Osteoblast (primary cell): ENCODE data around the gene PIGQ. TPM values are rescaled to one million over a fixed set of nuclear protein-coding genes. Genes with fewer than 3 reads are reported as not detected.
A peak's percentile ranks its signal among the peaks of the same experiment; 100 is the strongest.

Experiments
- DNase-seq: peaks from one replicate; pipeline ENCODE4 v3.0.0; 2011; ENCODE audit warnings: low spot score, mixed read lengths; ENCODE audit not compliant: insufficient read length; ENCODE audit errors: missing footprints
- H2AFZ ChIP-seq: 2 replicates; pipeline ENCODE4 v1.6.0; 2011; ENCODE audit warnings: mild to moderate bottlenecking, low read length
- H3K27ac ChIP-seq: 2 replicates; pipeline ENCODE4 v1.5.1; 2011; ENCODE audit warnings: mild to moderate bottlenecking, low read depth, low read length, moderate library complexity
- H3K27me3 ChIP-seq: 2 replicates; pipeline ENCODE4 v1.6.0; 2012; ENCODE audit warnings: mild to moderate bottlenecking, control low read depth, inconsistent platforms, low read length, moderate library complexity; ENCODE audit not compliant: insufficient read depth
- H3K36me3 ChIP-seq: 2 replicates; pipeline ENCODE4 v1.5.1; 2011; ENCODE audit warnings: mild to moderate bottlenecking, low read length, control low read depth, moderate library complexity; ENCODE audit not compliant: insufficient read depth
- H3K4me1 ChIP-seq: 2 replicates; pipeline ENCODE4 v1.5.1; 2011; ENCODE audit warnings: mild to moderate bottlenecking, low read length, control low read depth, moderate library complexity; ENCODE audit not compliant: insufficient read depth
- H3K4me2 ChIP-seq: 2 replicates; pipeline ENCODE4 v1.6.0; 2011; ENCODE audit warnings: mild to moderate bottlenecking, low read length; ENCODE audit not compliant: insufficient read depth
- H3K4me3 ChIP-seq: fragments of 200-600 bp; sonication (generic); 3 replicates; pipeline ENCODE4 v1.5.1; 2012; ENCODE audit warnings: mild to moderate bottlenecking, low read length, inconsistent platforms; ENCODE audit not compliant: insufficient read depth
- H3K79me2 ChIP-seq: 2 replicates; pipeline ENCODE4 v1.6.0; 2012; ENCODE audit warnings: mild to moderate bottlenecking, low read length, control low read depth, inconsistent platforms; ENCODE audit not compliant: insufficient read depth
- H3K9me3 ChIP-seq: 2 replicates; pipeline ENCODE4 v1.5.1; 2011; ENCODE audit warnings: low read depth, low read length, control low read depth
- H4K20me1 ChIP-seq: 2 replicates; pipeline ENCODE4 v1.6.0; 2012; ENCODE audit warnings: mild to moderate bottlenecking, low read length, control low read depth; ENCODE audit not compliant: insufficient read depth
- CTCF ChIP-seq: IDR thresholded peaks from 2 replicates; pipeline ENCODE4 v1.5.1; 2011; ENCODE audit warnings: mild to moderate bottlenecking, low read depth, low read length, moderate library complexity; ENCODE audit errors: extremely low read depth
- total RNA-seq: library from RNA; depleted of rRNA; stranded (reverse); fragments of >200 nt; gene quantifications from 2 replicates; pipeline ENCODE4 v1.2.3, GENCODE V29; 2012

Gene PIGQ
- total RNA-seq, 1 donor: 29.0 TPM

- Histone ChIP-seq H3K4me2 (no peak overlapping the region), H2AFZ (no peak overlapping the region), H3K36me3 (no peaks in the 10 kb centered on the region), H3K27me3 (no peaks in the 10 kb centered on the region), H3K4me3 (no peak overlapping the region), H3K27ac (no peak overlapping the region), H3K79me2 (peaks cover 18% of the 10 kb centered on the region), H3K9me3 (no peaks in the 10 kb centered on the region), H4K20me1 (peaks cover 12% of the 10 kb centered on the region), H3K4me1 (no peaks in the 10 kb centered on the region)
- peak; percentile 34 for DNase-seq
- no peak for TF ChIP-seq CTCF
These were observed 45.4 kb downstream of the PIGQ start for GRCh38 chr16:615122-615521.

- H3K4me1 ChIP-seq: no peaks in the 10 kb centered on the region
- H3K4me2 ChIP-seq: no peak overlapping the region
- H3K4me3 ChIP-seq: no peak overlapping the region
- DNase-seq: peak; percentile 79
- peaks cover 17% of the 10 kb centered on the region for H4K20me1 ChIP-seq
- peaks cover 15% of the 10 kb centered on the region for H3K79me2 ChIP-seq
- no peak overlapping the region for H3K27ac ChIP-seq
- TF ChIP-seq CTCF: no peak
- no peaks in the 10 kb centered on the region for H3K9me3 ChIP-seq
- no peaks in the 10 kb centered on the region for H3K36me3 ChIP-seq
- no peak overlapping the region for H2AFZ ChIP-seq
- no peaks in the 10 kb centered on the region for H3K27me3 ChIP-seq
These were observed 47.2 kb downstream of the PIGQ start for GRCh38 chr16:616733-617586.

- peak; percentile 70 for DNase-seq
- Histone ChIP-seq H3K4me1 (no peaks in the 10 kb centered on the region), H4K20me1 (peaks cover 17% of the 10 kb centered on the region), H3K79me2 (peaks cover 18% of the 10 kb centered on the region), H3K36me3 (no peaks in the 10 kb centered on the region), H3K4me3 (no peak overlapping the region), H3K9me3 (no peaks in the 10 kb centered on the region), H3K27me3 (no peaks in the 10 kb centered on the region), H2AFZ (no peak overlapping the region), H3K4me2 (no peak overlapping the region), H3K27ac (no peak overlapping the region)
- no peak for TF ChIP-seq CTCF
These were observed 48.1 kb downstream of the PIGQ start for GRCh38 chr16:617855-618254.

- H3K79me2 ChIP-seq: peaks cover 16% of the 10 kb centered on the region
- H4K20me1 ChIP-seq: peaks cover 22% of the 10 kb centered on the region
- no peak overlapping the region for H2AFZ ChIP-seq
- no peaks in the 10 kb centered on the region for H3K27me3 ChIP-seq
- no peaks in the 10 kb centered on the region for H3K36me3 ChIP-seq
- no peaks in the 10 kb centered on the region for H3K9me3 ChIP-seq
- peak; percentile 62 for DNase-seq
- no peaks in the 10 kb centered on the region for H3K4me1 ChIP-seq
- H3K27ac ChIP-seq: no peak overlapping the region
- no peak overlapping the region for H3K4me2 ChIP-seq
- no peak overlapping the region for H3K4me3 ChIP-seq
- no peak for TF ChIP-seq CTCF
These were observed 49.8 kb downstream of the PIGQ start for GRCh38 chr16:619476-620100.
